NCI-H2081 treated with DMSO at 0.1 percent for 48 hours (cell line): ENCODE measurements around the gene ADM2.

Experiments
- DNase-seq: peaks from one replicate; lab custom pipeline; 2025; lab: John Stamatoyannopoulos, UW

Gene ADM2

DNA sequence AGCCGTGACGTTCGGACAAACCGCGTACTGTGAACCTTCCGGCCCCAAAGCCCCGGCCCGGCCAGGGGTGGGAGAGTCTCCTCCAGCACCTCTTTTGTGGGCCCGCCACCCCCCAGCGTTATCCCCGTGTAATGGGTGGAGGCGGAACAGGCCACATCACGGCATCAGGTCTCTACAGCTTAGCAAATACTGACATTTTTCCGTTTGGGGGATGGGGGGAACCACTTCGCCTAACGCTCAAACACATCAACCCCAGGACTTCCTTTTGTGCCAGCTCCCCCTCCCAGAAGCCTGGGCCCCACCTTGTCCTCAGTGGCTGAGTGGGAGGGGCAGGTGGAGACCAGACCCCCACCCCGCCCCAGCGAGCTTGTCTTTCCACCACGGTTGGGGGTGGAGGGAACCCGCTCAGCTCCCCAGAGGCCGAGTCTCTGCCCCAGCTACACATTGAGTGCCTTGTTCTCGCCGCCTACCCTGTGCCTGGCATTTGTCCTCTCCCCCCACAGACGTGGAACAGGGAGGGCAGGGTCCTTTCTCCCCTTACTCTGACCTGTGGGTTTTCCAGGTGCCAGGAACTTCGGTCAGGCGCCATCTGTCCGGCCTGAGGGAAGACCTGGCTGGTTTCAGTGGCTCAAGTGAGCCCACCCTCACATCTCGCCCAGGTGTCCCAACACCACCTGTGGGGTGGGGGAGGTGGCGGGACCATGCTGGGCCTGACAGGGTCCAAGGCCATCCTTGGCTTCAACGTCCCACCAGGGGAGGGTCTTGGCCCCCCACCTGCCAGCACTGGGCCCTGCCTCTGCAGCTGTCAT lies 36.1 kb upstream of the ADM2 start:
- DNase-seq = no peak

DNA sequence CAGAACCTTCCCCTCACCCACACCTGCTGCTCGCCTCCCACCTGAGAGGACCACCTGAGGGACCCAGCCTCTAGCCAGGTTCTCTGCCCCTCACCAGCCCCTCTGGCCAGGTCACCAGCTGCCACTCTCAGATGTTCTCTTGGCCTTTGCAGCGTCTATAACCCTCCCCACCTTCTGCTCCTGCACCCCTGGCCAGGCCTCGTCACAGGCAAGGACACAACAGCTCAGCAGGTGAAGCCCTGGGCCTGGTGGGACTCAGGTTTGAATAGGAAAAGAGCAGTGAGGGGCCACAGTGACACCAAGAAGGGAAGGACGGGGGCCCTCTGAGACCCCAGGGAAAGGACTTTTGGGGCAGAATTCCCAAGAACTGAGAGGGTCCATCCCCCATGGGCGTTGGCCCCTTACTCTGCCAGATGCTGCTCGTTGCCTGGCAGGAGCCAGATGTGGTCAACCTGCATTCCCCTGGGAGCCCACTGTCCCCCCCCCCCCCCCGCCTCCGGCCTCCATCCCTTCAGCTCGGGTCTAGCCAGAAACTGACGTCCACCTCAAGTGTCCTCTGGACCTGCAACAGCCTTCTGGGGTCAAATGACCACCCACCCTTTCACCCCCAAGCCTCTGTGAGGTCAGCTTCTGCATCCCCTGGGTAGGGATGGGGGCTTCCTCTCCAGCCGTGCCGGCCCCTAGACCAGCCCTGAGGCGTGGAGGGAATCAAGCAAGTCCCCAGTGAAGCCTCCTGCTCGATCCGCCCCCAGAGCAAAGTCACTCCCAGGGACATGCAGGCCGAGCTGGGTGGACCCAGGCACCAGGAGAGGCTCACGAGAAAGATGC lies 35.2 kb upstream of the ADM2 start:
- no peak for DNase-seq

DNA sequence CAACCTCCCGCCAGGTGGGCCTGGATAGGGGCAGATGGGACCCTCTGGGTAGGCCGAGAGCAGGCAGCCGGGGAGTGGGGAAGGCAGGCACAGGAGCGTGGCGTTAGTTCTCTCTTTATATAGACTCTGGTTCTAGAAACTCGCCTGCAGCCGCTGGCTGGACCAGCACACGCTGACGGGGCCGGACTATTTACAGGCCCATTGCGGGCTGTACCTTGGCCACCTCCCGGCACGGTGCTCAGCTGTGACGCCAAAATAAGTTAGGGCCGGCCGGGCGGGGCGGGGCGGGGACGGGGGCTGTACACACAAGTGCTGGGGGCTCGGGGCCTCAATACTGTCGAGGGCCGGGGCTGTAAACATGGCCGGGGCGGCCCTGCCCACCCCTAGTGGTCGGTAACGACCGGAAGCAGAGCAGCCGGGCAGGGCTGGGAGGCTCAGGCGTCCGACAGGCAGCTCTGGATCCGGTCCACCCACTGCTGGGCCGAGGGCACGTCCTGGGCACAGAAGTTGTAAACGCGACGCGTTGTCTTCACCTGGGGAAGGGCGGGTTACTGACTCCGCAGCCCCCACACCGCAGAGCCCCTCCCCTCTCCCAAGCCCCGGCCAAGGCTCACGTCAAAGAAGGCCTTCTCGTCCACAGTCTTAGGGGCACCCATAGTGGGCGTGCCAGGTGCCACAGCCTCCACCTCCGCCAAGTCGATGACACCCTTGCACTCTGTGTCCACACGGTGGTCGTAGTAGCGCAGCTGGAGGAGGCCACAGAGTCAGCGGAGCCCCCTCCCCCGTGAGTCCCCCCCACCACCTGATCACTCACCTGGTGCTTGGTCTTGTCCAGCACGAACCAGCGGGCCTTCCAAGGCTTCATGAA lies 34.4 kb upstream of the ADM2 start:
- DNase-seq = no peak

DNA sequence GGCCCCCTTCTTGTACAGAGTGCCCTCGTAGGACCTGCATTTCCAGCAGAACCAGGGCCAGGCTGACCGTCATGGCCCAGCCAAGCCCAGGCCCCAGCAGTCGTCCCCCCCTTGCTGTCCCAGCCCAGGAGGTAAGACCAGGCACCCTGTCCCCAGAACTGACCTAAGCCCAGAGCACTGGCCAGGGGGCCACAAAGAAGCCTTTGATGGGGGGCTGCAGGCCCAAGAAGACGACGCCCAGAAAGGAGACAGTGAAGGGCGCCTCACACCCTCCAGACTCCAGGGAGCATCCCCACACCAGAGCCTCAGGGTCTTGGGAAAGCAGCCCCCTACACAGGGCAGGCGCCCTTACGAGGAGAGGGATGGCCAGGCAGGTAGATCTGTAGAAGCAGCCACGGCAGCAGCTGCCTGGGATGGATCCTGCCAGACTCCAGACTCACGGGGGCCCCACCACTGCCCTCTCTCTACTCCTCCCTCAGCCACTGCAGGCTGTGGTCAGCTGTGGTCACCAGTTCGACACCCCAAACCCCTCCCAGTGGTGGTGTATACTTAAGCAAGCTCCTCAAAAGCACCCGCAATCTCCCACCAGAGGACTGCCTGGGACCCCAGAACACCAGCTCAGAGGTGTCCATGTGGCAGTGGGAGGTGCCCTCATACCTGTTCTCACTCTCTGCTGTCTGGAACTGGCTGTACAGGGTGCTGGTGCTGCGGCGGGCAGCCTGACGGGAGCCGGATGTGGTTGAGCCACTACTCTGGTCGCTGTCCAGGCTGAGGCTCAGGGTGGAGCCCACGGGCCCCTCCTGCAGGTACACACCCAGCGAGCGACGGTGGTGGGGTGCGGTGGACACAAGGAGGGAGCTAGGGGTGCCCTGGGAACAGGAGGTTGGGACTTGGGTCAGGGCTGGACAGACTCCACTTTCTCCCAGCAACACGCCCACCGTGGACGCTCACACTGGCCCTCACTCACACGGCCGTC lies 33.5 kb upstream of the ADM2 start:
- no peak for DNase-seq

DNA sequence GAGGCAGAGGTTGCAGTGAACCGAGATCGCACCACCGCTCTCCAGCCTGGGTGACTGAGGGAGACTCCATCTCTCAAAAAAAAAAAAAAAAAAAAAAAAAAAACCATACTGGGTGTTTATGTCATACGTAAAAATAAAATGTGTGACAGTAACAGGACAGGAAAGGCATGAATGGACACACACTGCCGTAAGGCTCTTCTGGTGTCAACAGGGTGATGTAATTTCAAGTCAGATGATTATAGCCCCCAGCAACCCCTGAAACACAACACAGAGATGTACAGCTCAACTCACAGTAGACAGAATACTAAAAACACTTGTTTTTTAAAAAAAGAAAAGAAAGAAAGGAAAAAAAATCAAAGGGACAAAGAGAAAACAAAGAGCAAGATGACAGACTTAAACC lies 28.7 kb upstream of the ADM2 start:
- no peak for DNase-seq

DNA sequence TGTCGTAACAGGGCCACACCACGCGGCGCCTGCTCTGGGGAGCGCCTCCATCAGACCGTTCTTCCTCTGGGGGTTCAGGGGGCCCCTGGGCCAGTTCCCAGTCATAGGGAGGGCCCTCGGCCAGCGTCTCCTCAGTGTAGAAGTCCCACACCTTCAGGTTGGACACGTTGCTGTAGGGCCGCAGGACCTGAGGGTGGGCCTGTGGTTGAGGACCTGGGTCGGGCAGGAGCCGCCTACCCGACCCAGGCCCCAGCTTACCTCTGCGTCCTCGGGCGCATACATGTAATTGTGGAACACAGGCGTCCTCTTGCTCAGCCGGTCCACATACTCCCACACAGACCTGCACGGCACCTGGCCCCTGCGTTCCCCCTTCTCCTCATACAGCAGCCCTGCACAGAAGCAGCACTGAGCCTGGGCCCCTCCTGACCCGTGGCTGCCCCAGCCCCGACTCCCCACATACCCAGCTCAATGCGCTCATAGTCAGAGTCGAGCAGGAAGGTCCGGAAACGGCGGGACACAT lies 26.7 kb upstream of the ADM2 start:
- no peak for DNase-seq

DNA sequence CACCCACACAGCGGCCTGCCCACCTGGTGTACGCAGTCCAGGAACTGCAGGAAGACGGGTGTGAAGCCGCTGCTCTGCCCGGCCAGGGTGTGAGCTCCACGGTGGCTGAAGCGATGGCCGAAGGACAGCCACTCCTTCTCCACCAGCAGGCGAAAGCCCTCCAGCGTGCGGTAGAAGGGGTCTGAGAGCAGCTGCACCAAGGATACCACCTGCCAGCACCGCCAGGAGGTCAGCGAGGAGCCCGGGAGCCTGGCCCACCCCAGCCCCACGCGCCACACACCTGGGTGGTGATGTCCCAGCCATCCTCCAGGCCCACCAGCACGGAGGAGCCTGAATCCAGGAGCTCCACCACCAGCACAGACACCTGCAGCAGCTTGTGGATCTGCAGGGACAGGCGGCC lies 26.1 kb upstream of the ADM2 start:
- no peak for DNase-seq

DNA sequence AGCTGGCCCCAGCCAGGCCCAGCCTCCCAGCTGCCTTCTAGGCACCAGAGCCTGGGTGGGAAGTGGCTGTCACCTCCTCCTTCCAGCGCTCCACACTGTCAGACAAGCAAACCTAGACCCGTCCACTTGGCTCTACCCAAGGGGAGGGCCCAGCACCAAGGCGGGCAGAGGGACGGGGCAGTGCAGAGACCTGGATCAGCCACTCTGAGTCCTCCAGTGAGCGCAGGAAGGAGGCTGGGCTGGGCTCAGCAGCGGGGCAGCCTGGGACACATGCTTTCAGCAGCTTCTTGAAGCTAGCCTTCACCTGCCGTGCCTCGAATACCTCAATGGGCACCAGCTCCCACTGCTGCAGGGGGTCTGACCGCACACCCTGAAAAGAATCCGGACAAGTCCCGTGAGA lies 25.3 kb upstream of the ADM2 start:
- no peak for DNase-seq

DNA sequence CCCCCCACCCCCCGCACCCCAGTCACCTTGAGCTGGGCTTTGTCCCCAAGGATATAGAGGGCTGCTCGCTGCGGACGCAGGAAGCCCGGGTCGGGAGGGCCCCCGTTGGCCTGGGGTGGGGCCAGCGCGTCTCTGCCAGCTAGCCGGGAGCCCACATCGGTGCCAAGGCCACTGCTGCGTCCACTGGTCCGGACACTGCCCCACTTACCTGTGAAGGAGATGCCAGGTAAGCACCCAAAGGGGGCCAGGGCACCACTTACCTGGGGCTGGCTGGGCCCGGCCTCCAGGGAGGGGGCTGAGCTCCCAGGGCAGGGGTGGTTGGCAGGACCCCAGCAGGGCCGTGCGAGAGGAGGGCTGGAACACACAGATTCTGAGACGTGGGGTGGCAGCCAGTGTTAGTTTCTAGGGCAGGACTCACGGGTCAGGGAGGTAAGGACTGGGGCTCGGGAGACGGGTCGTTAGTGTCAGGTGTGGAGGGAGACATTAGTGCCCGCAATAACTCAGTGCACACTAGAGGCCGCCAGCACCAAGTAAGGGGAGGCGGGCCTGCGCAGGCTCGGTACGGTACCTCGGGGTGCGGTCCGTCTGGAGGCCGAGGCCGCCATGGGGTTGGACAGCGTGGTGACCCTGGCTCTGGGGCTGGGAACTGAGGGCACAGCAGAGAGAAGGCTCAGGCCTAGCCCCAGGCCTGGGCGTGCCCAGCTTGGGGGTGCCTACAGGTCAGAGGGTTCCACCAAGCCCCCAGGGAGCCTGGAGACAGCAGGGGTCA lies 24.7 kb upstream of the ADM2 start:
- DNase-seq = no peak

DNA sequence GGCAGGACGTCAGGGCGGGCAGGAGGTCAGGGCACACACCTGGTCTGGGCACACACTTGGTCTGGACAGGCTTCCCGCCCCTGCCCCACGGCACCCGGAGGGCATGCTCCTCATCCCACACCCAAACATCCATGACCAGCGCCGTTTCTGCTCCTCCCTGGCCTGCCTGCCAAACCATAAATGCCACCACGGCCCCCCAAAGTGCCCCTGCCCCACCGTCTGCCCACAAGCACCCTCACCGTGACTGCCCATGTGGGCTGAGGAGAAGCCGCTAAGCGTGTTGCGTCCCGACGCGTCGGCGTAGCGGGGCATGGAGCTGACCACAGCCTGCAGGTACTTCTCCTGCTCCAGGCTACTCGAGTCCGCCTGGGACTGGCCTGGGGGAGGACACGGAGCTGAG lies 22.3 kb upstream of the ADM2 start:
- no peak for DNase-seq

DNA sequence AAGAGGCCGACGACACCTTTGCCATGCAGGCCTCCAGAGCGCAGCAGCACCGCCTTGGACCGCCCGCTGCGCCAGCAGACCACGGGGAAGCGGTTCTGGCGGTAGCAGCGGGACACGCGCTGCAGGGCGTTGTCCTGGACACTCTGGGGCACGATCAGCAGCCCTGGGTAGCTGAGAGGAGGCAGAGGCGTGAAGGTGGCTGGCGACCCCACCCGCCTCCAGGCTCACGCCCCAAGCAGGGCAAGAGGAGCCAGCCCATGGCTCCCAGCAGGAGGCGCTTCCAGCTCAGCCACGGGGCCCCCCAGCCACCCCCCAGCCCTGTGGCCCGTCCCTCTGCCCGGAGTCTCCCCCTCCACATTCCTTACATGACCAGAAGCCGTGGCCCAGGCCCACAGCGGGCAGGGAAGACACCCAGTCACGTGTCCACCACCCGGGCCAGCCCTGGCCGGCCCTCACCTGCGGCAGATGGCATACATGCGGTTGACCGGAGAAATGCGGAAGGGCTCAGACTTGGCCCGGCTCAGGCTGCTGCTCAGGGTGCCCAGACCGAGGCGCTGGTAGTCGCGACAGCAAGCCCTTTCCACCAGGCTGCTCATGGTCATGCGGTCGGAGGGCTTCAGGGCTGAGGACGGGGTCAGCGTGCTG lies 21.7 kb upstream of the ADM2 start:
- no peak for DNase-seq

DNA sequence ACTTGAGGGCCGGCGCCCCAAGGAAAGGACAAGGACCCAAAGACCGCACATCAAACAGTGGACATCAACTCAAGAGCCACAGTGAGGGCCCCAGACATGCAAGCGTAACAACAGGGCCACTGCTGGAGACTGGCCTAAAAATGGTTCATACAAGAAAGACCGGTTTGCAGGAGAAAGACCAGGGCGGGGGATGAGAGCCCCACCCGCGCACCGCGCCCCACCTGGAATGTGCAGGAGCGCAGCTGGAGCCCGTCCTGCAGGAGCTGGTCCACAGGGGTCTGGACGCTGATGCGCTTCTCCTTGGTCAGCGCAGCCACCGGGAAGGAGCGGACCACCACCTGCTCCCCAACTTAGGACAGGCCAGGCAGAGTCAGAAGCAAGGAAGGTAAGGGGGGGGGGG lies 20.4 kb upstream of the ADM2 start:
- DNase-seq = no peak

DNA sequence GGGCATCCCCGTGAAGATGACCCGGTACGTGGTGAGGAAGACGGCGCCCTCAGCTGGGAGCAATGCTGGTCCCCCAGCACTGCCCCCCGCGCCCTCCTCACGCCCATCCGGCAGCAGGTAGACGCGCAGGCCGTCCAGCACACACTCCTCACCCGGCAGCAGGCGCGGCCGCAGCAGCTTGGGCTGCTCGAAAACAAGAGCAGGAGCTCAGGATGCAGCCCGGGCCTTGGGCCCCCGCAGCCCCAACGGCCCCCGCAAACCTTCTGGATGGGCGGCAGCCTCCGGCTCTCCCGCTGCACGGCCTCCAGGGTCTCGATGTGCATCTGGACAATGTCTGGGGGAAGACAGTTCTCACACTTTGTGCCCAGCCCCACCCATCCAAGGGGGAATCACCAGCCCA lies 19.8 kb upstream of the ADM2 start:
- DNase-seq = no peak

DNA sequence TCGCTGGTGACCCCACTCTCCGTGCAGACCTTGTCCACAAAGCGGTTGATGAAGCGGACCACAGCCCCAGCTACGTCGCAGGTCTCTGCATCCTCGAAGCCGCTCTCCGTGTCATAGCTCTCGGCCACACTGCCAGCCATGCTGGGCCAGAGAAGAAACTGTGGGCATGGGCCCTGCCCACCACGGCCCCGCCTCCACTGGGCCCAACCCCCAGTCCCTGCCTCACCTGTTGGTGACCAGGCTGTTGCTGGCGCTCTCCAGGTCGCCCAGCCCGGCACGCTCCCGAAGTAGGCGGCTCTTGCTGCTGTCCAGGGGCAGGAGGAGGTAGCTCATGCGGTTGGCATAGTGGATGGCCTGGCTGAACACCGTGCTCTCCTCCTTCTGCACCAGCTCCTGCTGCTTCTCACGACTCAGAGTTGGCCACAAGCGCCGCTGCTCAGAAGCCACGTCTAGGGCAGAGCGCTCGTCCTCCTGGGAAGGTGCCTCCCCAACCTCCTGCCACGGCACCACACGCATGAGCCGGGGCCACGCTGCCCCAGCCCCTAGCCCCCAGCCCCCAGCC lies 19.3 kb upstream of the ADM2 start:
- no peak for DNase-seq

DNA sequence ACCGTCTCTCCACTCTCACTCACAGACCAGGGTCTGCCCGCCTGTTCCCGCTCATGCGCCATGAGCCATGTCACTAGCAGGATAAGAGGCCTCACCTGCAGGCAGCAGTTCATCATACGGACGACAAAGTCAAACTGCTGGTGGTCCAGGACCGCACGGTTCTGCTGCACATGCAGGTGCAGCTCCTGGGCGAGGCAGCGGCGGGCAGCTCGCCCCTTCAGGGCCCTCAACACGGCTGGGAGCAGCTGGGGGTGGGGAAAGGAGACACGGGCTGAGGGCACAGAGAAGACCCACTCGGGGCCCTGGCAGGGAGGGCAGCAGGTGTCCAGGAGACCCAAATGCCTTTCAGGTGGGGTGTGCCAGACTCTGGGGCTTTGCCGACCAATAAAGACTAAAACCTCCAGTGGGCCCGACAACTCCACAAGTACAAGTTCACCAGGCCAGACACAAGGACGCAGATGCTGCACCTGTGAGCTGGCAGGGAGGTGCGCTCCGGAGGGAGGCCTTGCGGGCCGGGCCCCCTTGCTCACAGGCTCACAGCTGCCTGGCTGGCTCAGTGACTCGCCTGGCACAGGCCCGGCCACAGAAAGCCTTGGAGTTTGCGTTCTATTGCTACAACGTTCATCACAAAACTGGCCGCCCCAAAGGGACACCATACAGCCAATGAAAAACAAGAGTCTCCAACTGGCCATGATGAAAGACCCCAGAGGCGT lies 18.0 kb upstream of the ADM2 start:
- no peak for DNase-seq

DNA sequence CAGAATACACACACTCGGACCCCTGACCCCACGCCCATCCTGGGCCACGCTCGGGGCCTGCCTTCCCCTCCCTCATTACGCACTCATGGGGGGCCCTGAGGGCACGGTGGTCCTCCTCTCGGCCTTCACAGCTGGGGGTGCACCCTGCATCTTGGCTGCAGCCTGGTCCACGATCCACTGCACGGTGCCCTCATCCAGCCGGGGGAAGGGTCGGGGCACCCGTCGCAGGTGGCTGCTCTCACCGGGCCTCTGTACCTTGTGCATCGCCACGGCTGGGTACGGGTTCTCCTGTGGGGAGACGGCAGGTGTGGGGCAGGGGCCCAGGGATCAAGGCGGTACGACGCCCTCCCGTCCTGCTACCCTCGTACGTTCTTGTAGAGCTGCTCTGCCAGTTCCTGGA lies 16.9 kb upstream of the ADM2 start:
- no peak for DNase-seq

DNA sequence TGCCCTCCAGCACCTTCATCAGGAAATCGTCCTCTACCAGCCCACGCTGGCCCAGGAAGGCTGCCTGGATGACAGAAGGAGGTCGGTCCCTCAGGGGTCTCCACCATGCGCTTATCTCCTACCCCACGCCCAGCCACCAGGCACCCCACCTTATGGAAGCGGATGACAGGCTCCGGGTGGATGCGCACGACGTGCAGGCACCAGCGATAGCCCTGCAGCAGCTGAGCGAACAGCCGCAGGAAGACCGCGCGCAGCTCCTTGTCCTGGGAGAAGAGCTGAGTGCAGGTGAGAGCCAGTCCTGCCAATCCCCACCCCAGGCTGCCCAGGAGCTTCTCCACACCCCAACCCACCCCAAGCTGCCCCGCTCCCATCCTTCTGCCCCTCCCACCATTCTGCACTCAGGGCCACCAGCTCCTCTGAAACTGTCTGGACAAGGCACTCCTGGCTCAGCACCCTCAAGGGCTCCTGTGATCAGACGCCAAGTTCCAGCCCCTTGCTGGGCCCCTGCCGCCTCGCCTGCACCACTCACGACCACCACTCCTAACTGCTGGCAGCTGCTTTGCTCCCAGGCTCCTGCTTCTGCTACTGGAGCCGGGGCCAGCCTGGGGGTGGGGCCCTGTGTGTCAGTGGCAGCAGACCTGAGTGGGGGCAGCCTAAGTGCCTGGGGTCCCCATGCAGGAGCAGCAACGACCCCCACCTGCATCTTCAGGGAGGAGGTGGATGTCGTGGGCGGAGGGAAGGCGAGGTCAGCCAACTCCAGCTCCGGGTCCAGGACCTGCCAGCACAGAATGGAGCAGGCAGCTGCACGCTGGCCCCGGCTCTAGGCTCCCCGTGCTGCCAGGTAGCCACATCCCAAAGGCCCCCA lies 16.0 kb upstream of the ADM2 start:
- DNase-seq = no peak

DNA sequence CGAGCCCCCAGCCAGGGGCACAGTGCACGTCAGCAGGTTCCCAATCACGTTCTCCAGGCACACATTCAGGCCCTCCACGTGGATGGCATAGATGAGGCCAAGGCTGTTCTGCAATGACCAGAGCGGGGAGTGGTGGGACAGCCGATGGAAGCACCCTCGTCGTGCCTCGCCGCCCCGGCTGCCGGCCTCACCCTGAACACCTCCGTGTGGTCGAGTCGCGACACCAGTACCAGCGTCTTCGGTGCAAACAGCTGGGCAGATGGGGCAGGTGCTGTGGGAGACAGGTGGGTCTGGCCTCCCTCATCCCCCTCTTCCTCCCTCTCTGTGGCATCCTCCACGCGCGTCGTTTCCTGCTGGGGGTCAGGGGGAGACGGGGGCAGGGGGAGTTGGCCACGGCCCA lies 14.0 kb upstream of the ADM2 start:
- no peak for DNase-seq
